ENCODE measurements around the gene SKIDA1. TPM values are rescaled to one million over a fixed set of nuclear protein-coding genes. Genes with fewer than 3 reads are reported as not detected.

Gene SKIDA1
- total RNA-seq, 1 experiment from 2014 or later = 9.3 TPM

GRCh38 chr10:21473135-21473534 lies 52.3 kb downstream of the SKIDA1 start:
- Histone ChIP-seq H3K4me3 (ENCODE audit: low read depth in 2 of 2, low read length in 2 of 2) (no peak overlapping the region), H3K27me3 (ENCODE audit: control insufficient read depth, insufficient read depth, low read length) (no peaks in the 10 kb centered on the region), H3K27ac (ENCODE audit: low read length) (peak overlapping the region; percentile 48; the same call in 1 of the 2 replicates), H3K9me3 (ENCODE audit: control insufficient read depth, insufficient read depth, low read depth, low read length) (no peaks in the 10 kb centered on the region), H3K36me3 (ENCODE audit: control insufficient read depth, insufficient read depth, low read length) (no peaks in the 10 kb centered on the region), H3K4me1 (ENCODE audit: control insufficient read depth, insufficient read depth, low read length) (no peaks in the 10 kb centered on the region)
- intact Hi-C loops (cut with micrococcal nuclease; ENCODE audit: unreplicated experiment) (no loop called here), in situ Hi-C loops (cut with HindIII; ENCODE audit: low pct_unique_long_range_greater_than_20kb, low sequenced_read_pairs) (no loop called here)
- DNase-seq (ENCODE audit: low read depth, low spot score) (no peak), ATAC-seq (no peak)
- CTCF ChIA-PET = no interaction called here
- BruUV-seq (replicated peaks) = no TSS peak
- TF ChIP-seq SIN3A (IDR thresholded peaks at IDR 0.05; ENCODE audit: borderline replicate concordance, insufficient read depth, low read depth, low read length) (no peak), POLR2AphosphoS5 (IDR thresholded peaks at IDR 0.05; ENCODE audit: low read depth, low read length) (no peak), REST (IDR thresholded peaks at IDR 0.05; ENCODE audit: insufficient read depth in 1 of 2, low read depth in 2 of 2, low read length in 1 of 2) (no peak), CTCF (IDR thresholded peaks at IDR 0.05) (no peak), TCF7L2 (IDR thresholded peaks at IDR 0.05; ENCODE audit: low read depth, low read length) (no peak)
- POLR2A ChIA-PET = no interaction called here

GRCh38 chr10:21468086-21468485 lies 57.4 kb downstream of the SKIDA1 start:
- Histone ChIP-seq H3K9me3 (ENCODE audit: control insufficient read depth, insufficient read depth, low read depth, low read length) (no peaks in the 10 kb centered on the region), H3K27ac (ENCODE audit: low read length) (peak overlapping the region; percentile 57; the same call in 1 of the 2 replicates), H3K4me1 (ENCODE audit: control insufficient read depth, insufficient read depth, low read length) (no peaks in the 10 kb centered on the region), H3K36me3 (ENCODE audit: control insufficient read depth, insufficient read depth, low read length) (no peaks in the 10 kb centered on the region), H3K27me3 (ENCODE audit: control insufficient read depth, insufficient read depth, low read length) (no peaks in the 10 kb centered on the region), H3K4me3 (ENCODE audit: low read depth in 2 of 2, low read length in 2 of 2) (no peak overlapping the region)
- intact Hi-C loops (cut with micrococcal nuclease; ENCODE audit: unreplicated experiment) = no loop called here
- no peak for TF ChIP-seq SIN3A (IDR thresholded peaks at IDR 0.05; ENCODE audit: borderline replicate concordance, insufficient read depth, low read depth, low read length)
- TF ChIP-seq POLR2AphosphoS5 (IDR thresholded peaks at IDR 0.05; ENCODE audit: low read depth, low read length) = no peak
- no peak for TF ChIP-seq CTCF (IDR thresholded peaks at IDR 0.05)
- no peak for TF ChIP-seq REST (IDR thresholded peaks at IDR 0.05; ENCODE audit: insufficient read depth in 1 of 2, low read depth in 2 of 2, low read length in 1 of 2)
- TF ChIP-seq TCF7L2 (IDR thresholded peaks at IDR 0.05; ENCODE audit: low read depth, low read length) = no peak
- POLR2A ChIA-PET = no interaction called here
- DNase-seq (ENCODE audit: low read depth, low spot score) (no peak), ATAC-seq (no peak)
- no TSS peak for BruUV-seq (replicated peaks)
- in situ Hi-C loops (cut with HindIII; ENCODE audit: low pct_unique_long_range_greater_than_20kb, low sequenced_read_pairs) = no loop called here
- CTCF ChIA-PET = no interaction called here
